ENCODE data around the gene PAN3.

PAN3 gene

DNA sequence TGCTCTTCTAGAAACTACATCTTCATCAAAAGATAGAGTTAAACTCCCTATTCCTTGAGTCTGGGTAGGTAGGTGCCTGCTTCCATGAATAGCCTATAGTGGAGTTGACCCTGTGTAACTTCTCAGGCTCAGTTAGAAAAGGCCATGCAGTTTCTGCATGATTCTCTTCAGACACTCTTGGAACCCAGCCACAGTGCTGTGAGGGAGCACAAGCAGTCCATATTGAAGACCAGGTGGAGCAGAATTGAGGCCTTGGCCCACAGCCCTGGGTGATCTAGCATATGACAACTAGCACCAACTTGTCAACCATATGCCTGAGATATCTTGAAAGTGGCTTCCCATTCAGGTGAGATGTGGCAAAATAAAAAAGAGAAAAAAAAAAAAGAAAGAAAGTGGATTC is 10.3 kb upstream of the PAN3 start:
- Histone ChIP-seq H2BK12ac (ENCODE audit: low read length) (no peak overlapping the region), H3K9ac (ENCODE audit: low read depth, low read length, poor library complexity) (no peak overlapping the region), H2BK5ac (ENCODE audit: low read length) (no peak overlapping the region), H3K23ac (ENCODE audit: low read depth, low read length, poor library complexity) (no peak overlapping the region), H3K27me3 (ENCODE audit: control insufficient read depth in 3 of 3, insufficient read depth in 3 of 3, low read depth in 1 of 3, low read length in 3 of 3) (no peaks in the 10 kb centered on the region), H2BK15ac (ENCODE audit: low read length) (no peak overlapping the region), H3K4me3 (ENCODE audit: low read length in 2 of 2) (no peak overlapping the region), H3K4me2 (ENCODE audit: insufficient read depth, low read length, poor library complexity, severe bottlenecking) (no peak overlapping the region), H3K4me1 (ENCODE audit: control insufficient read depth in 2 of 2, insufficient read depth in 1 of 2, low read depth in 1 of 2, low read length in 2 of 2) (no peaks in the 10 kb centered on the region), H3K9me3 (replicated peaks in 1 of 2; ENCODE audit: control insufficient read depth in 2 of 2, insufficient read depth in 1 of 2, low read depth in 1 of 2, low read length in 2 of 2) (no peaks in the 10 kb centered on the region), H2BK120ac (ENCODE audit: low read depth, low read length) (no peak overlapping the region), H3K4ac (ENCODE audit: low read length) (no peak overlapping the region), H3K27ac (replicated peaks; ENCODE audit: low read length) (no peak overlapping the region), H3K18ac (ENCODE audit: low read length) (no peak overlapping the region), H4K91ac (ENCODE audit: low read depth, low read length, poor library complexity) (no peak overlapping the region), H3K79me1 (ENCODE audit: low read depth, low read length) (no peaks in the 10 kb centered on the region), H4K8ac (ENCODE audit: low read depth, low read length) (no peak overlapping the region), H3K14ac (ENCODE audit: low read length) (no peak overlapping the region), H2AFZ (ENCODE audit: low read length) (no peak overlapping the region), H2AK5ac (ENCODE audit: low read depth, low read length) (no peak overlapping the region), H3K36me3 (replicated peaks in 1 of 2; ENCODE audit: control insufficient read depth in 2 of 2, insufficient read depth in 2 of 2, low read length in 2 of 2) (no peaks in the 10 kb centered on the region)
- DNase-seq (ENCODE audit: low spot score) = no peak

DNA sequence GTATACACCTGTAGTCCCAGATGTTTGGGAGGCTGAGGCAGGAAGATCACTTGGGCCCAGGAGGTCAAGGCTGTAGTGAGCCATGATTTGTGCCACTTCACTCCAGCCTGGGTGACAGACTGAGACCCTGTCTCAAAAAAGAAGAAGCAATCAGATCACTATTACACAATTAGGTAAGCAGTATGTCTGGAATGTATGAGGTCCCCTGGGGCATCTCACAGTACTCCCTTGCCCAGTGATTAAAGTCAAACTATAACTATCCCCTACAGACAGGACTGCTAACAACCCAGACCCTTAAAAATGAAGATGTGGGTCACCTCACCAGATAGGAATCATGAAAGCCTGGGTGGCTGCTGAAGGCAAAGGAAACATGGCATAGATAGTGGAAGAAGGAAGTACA is 9.4 kb upstream of the PAN3 start:
- DNase-seq (ENCODE audit: low spot score) = no peak
- Histone ChIP-seq H3K9ac (ENCODE audit: low read depth, low read length, poor library complexity) (no peak overlapping the region), H3K23ac (ENCODE audit: low read depth, low read length, poor library complexity) (no peak overlapping the region), H4K8ac (ENCODE audit: low read depth, low read length) (no peak overlapping the region), H3K27ac (replicated peaks; ENCODE audit: low read length) (no peak overlapping the region), H2BK120ac (ENCODE audit: low read depth, low read length) (no peak overlapping the region), H3K79me1 (ENCODE audit: low read depth, low read length) (no peaks in the 10 kb centered on the region), H3K14ac (ENCODE audit: low read length) (no peak overlapping the region), H3K9me3 (replicated peaks in 1 of 2; ENCODE audit: control insufficient read depth in 2 of 2, insufficient read depth in 1 of 2, low read depth in 1 of 2, low read length in 2 of 2) (no peaks in the 10 kb centered on the region), H2BK12ac (ENCODE audit: low read length) (no peak overlapping the region), H3K4ac (ENCODE audit: low read length) (no peak overlapping the region), H2AK5ac (ENCODE audit: low read depth, low read length) (no peak overlapping the region), H2BK5ac (ENCODE audit: low read length) (no peak overlapping the region), H3K4me1 (ENCODE audit: control insufficient read depth in 2 of 2, insufficient read depth in 1 of 2, low read depth in 1 of 2, low read length in 2 of 2) (no peaks in the 10 kb centered on the region), H3K4me2 (ENCODE audit: insufficient read depth, low read length, poor library complexity, severe bottlenecking) (no peak overlapping the region), H3K18ac (ENCODE audit: low read length) (no peak overlapping the region), H3K4me3 (ENCODE audit: low read length in 2 of 2) (no peak overlapping the region), H2AFZ (ENCODE audit: low read length) (no peak overlapping the region), H4K91ac (ENCODE audit: low read depth, low read length, poor library complexity) (no peak overlapping the region), H3K36me3 (replicated peaks in 1 of 2; ENCODE audit: control insufficient read depth in 2 of 2, insufficient read depth in 2 of 2, low read length in 2 of 2) (no peaks in the 10 kb centered on the region), H3K27me3 (ENCODE audit: control insufficient read depth in 3 of 3, insufficient read depth in 3 of 3, low read depth in 1 of 3, low read length in 3 of 3) (no peaks in the 10 kb centered on the region), H2BK15ac (ENCODE audit: low read length) (no peak overlapping the region)

GRCh38 chr13:28129911-28130693 is 8.2 kb upstream of the PAN3 start:
- no peaks in the 10 kb centered on the region for H3K9me3 ChIP-seq (replicated peaks in 1 of 2; ENCODE audit: control insufficient read depth in 2 of 2, insufficient read depth in 1 of 2, low read depth in 1 of 2, low read length in 2 of 2)
- no peak overlapping the region for H2AK5ac ChIP-seq (ENCODE audit: low read depth, low read length)
- H2AFZ ChIP-seq (ENCODE audit: low read length) = no peak overlapping the region
- H3K4ac ChIP-seq (ENCODE audit: low read length) = no peak overlapping the region
- H2BK120ac ChIP-seq (ENCODE audit: low read depth, low read length) = no peak overlapping the region
- H2BK12ac ChIP-seq (ENCODE audit: low read length) = no peak overlapping the region
- no peak overlapping the region for H3K18ac ChIP-seq (ENCODE audit: low read length)
- no peak for DNase-seq (ENCODE audit: low spot score)
- H3K14ac ChIP-seq (ENCODE audit: low read length) = no peak overlapping the region
- H3K4me2 ChIP-seq (ENCODE audit: insufficient read depth, low read length, poor library complexity, severe bottlenecking) = no peak overlapping the region
- H2BK5ac ChIP-seq (ENCODE audit: low read length) = no peak overlapping the region
- H3K9ac ChIP-seq (ENCODE audit: low read depth, low read length, poor library complexity) = no peak overlapping the region
- H3K23ac ChIP-seq (ENCODE audit: low read depth, low read length, poor library complexity) = no peak overlapping the region
- H3K27me3 ChIP-seq (ENCODE audit: control insufficient read depth in 3 of 3, insufficient read depth in 3 of 3, low read depth in 1 of 3, low read length in 3 of 3) = no peaks in the 10 kb centered on the region
- H2BK15ac ChIP-seq (ENCODE audit: low read length) = no peak overlapping the region
- H3K4me3 ChIP-seq (ENCODE audit: low read length in 2 of 2) = no peak overlapping the region
- H3K4me1 ChIP-seq (ENCODE audit: control insufficient read depth in 2 of 2, insufficient read depth in 1 of 2, low read depth in 1 of 2, low read length in 2 of 2) = no peaks in the 10 kb centered on the region
- no peak overlapping the region for H4K8ac ChIP-seq (ENCODE audit: low read depth, low read length)
- no CpG with 5 or more reads among the region's 5 CpGs for WGBS, 2 donors (ENCODE audit: extremely low coverage in 2 of 2, insufficient read length in 2 of 2, insufficient replicate concordance in 1 of 2)
- H3K79me1 ChIP-seq (ENCODE audit: low read depth, low read length) = no peaks in the 10 kb centered on the region
- H3K27ac ChIP-seq (replicated peaks; ENCODE audit: low read length) = no peak overlapping the region
- no peaks in the 10 kb centered on the region for H3K36me3 ChIP-seq (replicated peaks in 1 of 2; ENCODE audit: control insufficient read depth in 2 of 2, insufficient read depth in 2 of 2, low read length in 2 of 2)
- H4K91ac ChIP-seq (ENCODE audit: low read depth, low read length, poor library complexity) = no peak overlapping the region

- no peak overlapping the region for H2AK5ac ChIP-seq (ENCODE audit: low read depth, low read length)
- H3K27me3 ChIP-seq (ENCODE audit: control insufficient read depth in 3 of 3, insufficient read depth in 3 of 3, low read depth in 1 of 3, low read length in 3 of 3) = no peaks in the 10 kb centered on the region
- no peak overlapping the region for H2BK12ac ChIP-seq (ENCODE audit: low read length)
- no peak overlapping the region for H3K9ac ChIP-seq (ENCODE audit: low read depth, low read length, poor library complexity)
- H3K4me1 ChIP-seq (ENCODE audit: control insufficient read depth in 2 of 2, insufficient read depth in 1 of 2, low read depth in 1 of 2, low read length in 2 of 2) = no peaks in the 10 kb centered on the region
- H4K91ac ChIP-seq (ENCODE audit: low read depth, low read length, poor library complexity) = no peak overlapping the region
- H3K23ac ChIP-seq (ENCODE audit: low read depth, low read length, poor library complexity) = no peak overlapping the region
- H3K14ac ChIP-seq (ENCODE audit: low read length) = no peak overlapping the region
- H3K4me3 ChIP-seq (ENCODE audit: low read length in 2 of 2) = no peak overlapping the region
- no peak overlapping the region for H3K4me2 ChIP-seq (ENCODE audit: insufficient read depth, low read length, poor library complexity, severe bottlenecking)
- H2AFZ ChIP-seq (ENCODE audit: low read length) = no peak overlapping the region
- no CpG with 5 or more reads among the region's 11 CpGs for WGBS, 2 donors (ENCODE audit: extremely low coverage in 2 of 2, insufficient read length in 2 of 2, insufficient replicate concordance in 1 of 2)
- H4K8ac ChIP-seq (ENCODE audit: low read depth, low read length) = no peak overlapping the region
- H2BK120ac ChIP-seq (ENCODE audit: low read depth, low read length) = no peak overlapping the region
- H3K18ac ChIP-seq (ENCODE audit: low read length) = no peak overlapping the region
- no peaks in the 10 kb centered on the region for H3K9me3 ChIP-seq (replicated peaks in 1 of 2; ENCODE audit: control insufficient read depth in 2 of 2, insufficient read depth in 1 of 2, low read depth in 1 of 2, low read length in 2 of 2)
- no peak overlapping the region for H2BK5ac ChIP-seq (ENCODE audit: low read length)
- H3K27ac ChIP-seq (replicated peaks; ENCODE audit: low read length) = no peak overlapping the region
- no peak overlapping the region for H2BK15ac ChIP-seq (ENCODE audit: low read length)
- H3K79me1 ChIP-seq (ENCODE audit: low read depth, low read length) = no peaks in the 10 kb centered on the region
- no peak for DNase-seq (ENCODE audit: low spot score)
- H3K36me3 ChIP-seq (replicated peaks in 1 of 2; ENCODE audit: control insufficient read depth in 2 of 2, insufficient read depth in 2 of 2, low read length in 2 of 2) = no peaks in the 10 kb centered on the region
- H3K4ac ChIP-seq (ENCODE audit: low read length) = no peak overlapping the region
Measured at GRCh38 chr13:28131646-28132045, 6.7 kb upstream of the PAN3 start.
